K562 (cell line): ENCODE measurements around the gene PNPLA2. TPM values are rescaled to one million over a fixed set of nuclear protein-coding genes. Genes with fewer than 3 reads are reported as not detected.
A peak's percentile ranks its signal among the peaks of the same experiment; 100 is the strongest.

Experiments
- COPS2 ChIP-seq: fragments of 450-650 bp; conservative IDR thresholded peaks from 2 replicates; pipeline ENCODE4 v1.6.1; 2016; ENCODE audit warnings: mild to moderate bottlenecking, moderate library complexity
- DDX20 ChIP-seq: fragments of 450-650 bp; IDR thresholded peaks from 2 replicates; pipeline ENCODE4 v1.6.1; 2016; ENCODE audit warnings: missing genetic modification characterization, low read depth, mild to moderate bottlenecking, missing compliant biosample characterization, moderate library complexity
- ELF4 ChIP-seq: fragments of 450-650 bp; formaldehyde crosslinking; IDR thresholded peaks from 2 replicates; pipeline ENCODE4 v1.4.0; 2022; ENCODE audit warnings: missing genetic modification characterization
- ESRRA ChIP-seq: fragments of 450-650 bp; IDR thresholded peaks from 2 replicates; pipeline ENCODE4 v1.6.1; 2014; ENCODE audit warnings: low read depth, mild to moderate bottlenecking, moderate library complexity, borderline replicate concordance
- ESRRB ChIP-seq: fragments of 250-450 bp; sonication (Bioruptor Pico); IDR thresholded peaks from 2 replicates; pipeline ENCODE4 v1.5.0; 2020; ENCODE audit warnings: mild to moderate bottlenecking, moderate library complexity, borderline replicate concordance
- FOXA1 ChIP-seq: fragments of 450-650 bp; IDR thresholded peaks from 2 replicates; pipeline ENCODE4 v1.6.1; 2016; ENCODE audit warnings: mild to moderate bottlenecking, borderline replicate concordance
- FOXJ2 ChIP-seq: fragments of 200-800 bp; sonication (Bioruptor generic); IDR thresholded peaks from 2 replicates; pipeline ENCODE4 v1.6.1; 2016; ENCODE audit warnings: missing genetic modification characterization, missing compliant biosample characterization
- KAT8 ChIP-seq: fragments of 450-650 bp; IDR thresholded peaks from 2 replicates; pipeline ENCODE4 v1.6.1; 2016; ENCODE audit warnings: low read depth, mild to moderate bottlenecking
- KDM1A ChIP-seq, 2 experiments: fragments of 450-650 bp; IDR thresholded peaks; 2 replicates each; pipeline ENCODE4 v1.6.1; 2016; ENCODE audit warnings: mild to moderate bottlenecking in 2 of 2
- MCM3 ChIP-seq: fragments of 450-650 bp; IDR thresholded peaks from 2 replicates; pipeline ENCODE4 v1.6.1; 2016
- NCOA4 ChIP-seq: fragments of 450-650 bp; IDR thresholded peaks from 2 replicates; pipeline ENCODE4 v1.6.1; 2018; ENCODE audit warnings: mild to moderate bottlenecking; ENCODE audit not compliant: partially characterized antibody
- POU5F1 ChIP-seq: fragments of 150-350 bp; IDR thresholded peaks from 2 replicates; pipeline ENCODE4 v1.6.1; 2014; ENCODE audit warnings: borderline replicate concordance, low read length, low read depth, mild to moderate bottlenecking; ENCODE audit not compliant: partially characterized antibody
- SNIP1 ChIP-seq: fragments of 450-650 bp; IDR thresholded peaks from 2 replicates; pipeline ENCODE4 v1.7.1; 2017; ENCODE audit warnings: low read depth, mild to moderate bottlenecking
- TARDBP ChIP-seq: fragments of 450-650 bp; IDR thresholded peaks from 2 replicates; pipeline ENCODE4 v1.6.1; 2016
- U2AF2 ChIP-seq: fragments of 200-400 bp; formaldehyde crosslinking; optimal IDR thresholded peaks from 2 replicates; pipeline ENCODE3; 2017; ENCODE audit warnings: low read depth, mild to moderate bottlenecking, low read length
- ZBTB7A ChIP-seq: IDR thresholded peaks from 2 replicates; pipeline ENCODE4 v1.6.1; 2011; ENCODE audit warnings: low read depth, mild to moderate bottlenecking, low read length, moderate library complexity, borderline replicate concordance; ENCODE audit not compliant: control insufficient read depth
- ZNF347 ChIP-seq: fragments of 450-650 bp; formaldehyde crosslinking; IDR thresholded peaks from 2 replicates; pipeline ENCODE4 v1.4.0; 2020; ENCODE audit warnings: low read depth, mild to moderate bottlenecking, moderate library complexity
- ZNF431 ChIP-seq: sonication (generic); formaldehyde crosslinking; IDR thresholded peaks from 2 replicates; pipeline ENCODE4 v1.8.0; 2022; ENCODE audit warnings: mild to moderate bottlenecking, missing genetic modification reagents
- ZNF57 ChIP-seq: fragments of 450-650 bp; formaldehyde crosslinking; IDR thresholded peaks from 2 replicates; pipeline ENCODE4 v1.4.0; 2020; ENCODE audit warnings: mild to moderate bottlenecking, moderate library complexity
- ZNF79 ChIP-seq: fragments of 250-450 bp; sonication (Bioruptor Pico); IDR thresholded peaks from 2 replicates; pipeline ENCODE4 v1.4.0; 2020; ENCODE audit warnings: low read depth, mild to moderate bottlenecking, moderate library complexity
- polyA plus RNA-seq, 8 experiments: library from polyadenylated mRNA; depleted of rRNA in 4 of 8; stranded (reverse) in 5 of 8; unstranded in 3 of 8; fragments of >200 nt; fragmentation: Nextera tagmentation in 2 of 8; fragmentation: Illumina TruSeq in 1 of 8; extraction: Ambion mirVana in 2 of 8; extraction: Trizol in 1 of 8; gene quantifications; 2 replicates each; pipeline versions ENCODE4 v1.2.1 to v1.2.3, GENCODE V29; 2011 to 2014; ENCODE audit warnings: inconsistent platforms in 1 of 8, missing spikeins in 1 of 8
- total RNA-seq, 7 experiments: library from RNA; depleted of rRNA in 6 of 7; stranded (reverse); fragments of >200 nt in 6 of 7; fragmentation: Illumina TruSeq in 2 of 7; extraction: Trizol in 2 of 7; gene quantifications; 2 replicates each; pipeline versions ENCODE4 v1.2.1 to v1.2.3, GENCODE V29; 2011 to 2021; ENCODE audit warnings: low replicate concordance in 1 of 7
- TF ChIP-seq, protein P1 (sequence below): fragments of 200-800 bp; sonication (Bioruptor generic); IDR thresholded peaks from 2 replicates; pipeline ENCODE4 v1.6.1; 2017; ENCODE audit warnings: missing genetic modification characterization, missing compliant biosample characterization
- TF ChIP-seq, protein P2 (sequence below): fragments of 250-450 bp; sonication (Bioruptor Pico); IDR thresholded peaks from 2 replicates; pipeline ENCODE4 v1.4.0; 2020; ENCODE audit warnings: mild to moderate bottlenecking, moderate library complexity, borderline replicate concordance
- TF ChIP-seq, protein P3 (sequence below): fragments of 250-450 bp; sonication (Bioruptor Pico); IDR thresholded peaks from 2 replicates; pipeline ENCODE4 v1.5.0; 2020; ENCODE audit warnings: mild to moderate bottlenecking
- TF ChIP-seq, protein P4 (sequence below): fragments of 250-450 bp; sonication (Bioruptor Pico); IDR thresholded peaks from 2 replicates; pipeline ENCODE4 v1.6.1; 2021; ENCODE audit warnings: mild to moderate bottlenecking

The PNPLA2 gene
- total and polyA plus RNA-seq, 9 of the 15 experiments (the other 6 are each of a cell fraction or from before 2014, with no cell fraction given), result 0.39 to 87.1 (median 8.4) TPM

DNA sequence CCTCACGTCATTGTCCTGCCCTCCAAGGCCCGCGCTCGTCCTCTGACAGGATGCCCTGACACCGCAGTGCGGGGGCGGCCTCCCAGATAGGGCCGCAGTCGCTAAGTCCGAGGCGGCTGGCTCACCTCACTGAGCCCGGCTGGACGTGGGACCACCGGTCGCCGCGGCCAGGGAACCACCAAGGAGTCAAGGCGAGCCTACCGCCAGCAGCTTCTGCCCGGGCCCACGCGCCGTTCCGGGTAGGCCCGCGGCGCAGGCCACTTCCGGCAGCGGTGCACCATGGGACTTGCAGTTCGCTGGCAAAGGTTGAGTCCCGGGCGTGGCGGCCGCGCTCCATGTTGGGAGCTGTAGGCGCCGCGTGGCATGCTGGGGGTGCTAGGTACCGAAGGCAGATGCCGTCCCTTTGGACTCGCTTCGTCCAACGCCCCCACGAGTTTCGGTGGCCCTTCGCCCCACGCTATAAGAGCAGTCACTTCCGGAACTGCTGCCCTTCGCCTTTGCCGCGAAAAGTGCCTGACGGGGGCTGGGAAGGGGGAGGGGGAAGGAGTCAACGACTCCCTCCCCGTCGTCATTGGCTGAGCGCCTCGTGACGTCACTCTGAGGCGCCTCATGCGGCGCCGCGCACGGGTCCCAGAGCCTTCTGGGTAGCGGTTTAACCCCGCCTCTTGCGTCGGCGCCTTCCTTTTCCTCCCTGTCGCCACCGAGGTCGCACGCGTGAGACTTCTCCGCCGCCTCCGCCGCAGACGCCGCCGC lies 9.3 kb upstream of the PNPLA2 start, which contains the start of gene RPLP2 (continued):
- TF ChIP-seq, protein P1, sequence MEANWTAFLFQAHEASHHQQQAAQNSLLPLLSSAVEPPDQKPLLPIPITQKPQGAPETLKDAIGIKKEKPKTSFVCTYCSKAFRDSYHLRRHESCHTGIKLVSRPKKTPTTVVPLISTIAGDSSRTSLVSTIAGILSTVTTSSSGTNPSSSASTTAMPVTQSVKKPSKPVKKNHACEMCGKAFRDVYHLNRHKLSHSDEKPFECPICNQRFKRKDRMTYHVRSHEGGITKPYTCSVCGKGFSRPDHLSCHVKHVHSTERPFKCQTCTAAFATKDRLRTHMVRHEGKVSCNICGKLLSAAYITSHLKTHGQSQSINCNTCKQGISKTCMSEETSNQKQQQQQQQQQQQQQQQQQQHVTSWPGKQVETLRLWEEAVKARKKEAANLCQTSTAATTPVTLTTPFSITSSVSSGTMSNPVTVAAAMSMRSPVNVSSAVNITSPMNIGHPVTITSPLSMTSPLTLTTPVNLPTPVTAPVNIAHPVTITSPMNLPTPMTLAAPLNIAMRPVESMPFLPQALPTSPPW (CRISPR knock-in tag), result peak; percentile 94
- no peak for TF ChIP-seq ZNF347 (CRISPR knock-in tag)
- TF ChIP-seq DDX20 (tag), result no peak
- TF ChIP-seq COPS2, result no peak
- TF ChIP-seq KDM1A (IDR thresholded peaks at IDR 0.05), result peak in 1 of 2 experiments; percentile 75; a peak in 1 of 4 replicates
- TF ChIP-seq KAT8, result no peak
- TF ChIP-seq, protein P2, sequence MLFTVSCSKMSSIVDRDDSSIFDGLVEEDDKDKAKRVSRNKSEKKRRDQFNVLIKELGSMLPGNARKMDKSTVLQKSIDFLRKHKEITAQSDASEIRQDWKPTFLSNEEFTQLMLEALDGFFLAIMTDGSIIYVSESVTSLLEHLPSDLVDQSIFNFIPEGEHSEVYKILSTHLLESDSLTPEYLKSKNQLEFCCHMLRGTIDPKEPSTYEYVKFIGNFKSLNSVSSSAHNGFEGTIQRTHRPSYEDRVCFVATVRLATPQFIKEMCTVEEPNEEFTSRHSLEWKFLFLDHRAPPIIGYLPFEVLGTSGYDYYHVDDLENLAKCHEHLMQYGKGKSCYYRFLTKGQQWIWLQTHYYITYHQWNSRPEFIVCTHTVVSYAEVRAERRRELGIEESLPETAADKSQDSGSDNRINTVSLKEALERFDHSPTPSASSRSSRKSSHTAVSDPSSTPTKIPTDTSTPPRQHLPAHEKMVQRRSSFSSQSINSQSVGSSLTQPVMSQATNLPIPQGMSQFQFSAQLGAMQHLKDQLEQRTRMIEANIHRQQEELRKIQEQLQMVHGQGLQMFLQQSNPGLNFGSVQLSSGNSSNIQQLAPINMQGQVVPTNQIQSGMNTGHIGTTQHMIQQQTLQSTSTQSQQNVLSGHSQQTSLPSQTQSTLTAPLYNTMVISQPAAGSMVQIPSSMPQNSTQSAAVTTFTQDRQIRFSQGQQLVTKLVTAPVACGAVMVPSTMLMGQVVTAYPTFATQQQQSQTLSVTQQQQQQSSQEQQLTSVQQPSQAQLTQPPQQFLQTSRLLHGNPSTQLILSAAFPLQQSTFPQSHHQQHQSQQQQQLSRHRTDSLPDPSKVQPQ (CRISPR knock-in tag), result no peak
- TF ChIP-seq ZNF57 (CRISPR knock-in tag), result no peak
- no peak; the same call in 1 of the 2 replicates for TF ChIP-seq ZNF431 (CRISPR knock-in tag)
- no peak for TF ChIP-seq FOXA1
- TF ChIP-seq, protein P3, sequence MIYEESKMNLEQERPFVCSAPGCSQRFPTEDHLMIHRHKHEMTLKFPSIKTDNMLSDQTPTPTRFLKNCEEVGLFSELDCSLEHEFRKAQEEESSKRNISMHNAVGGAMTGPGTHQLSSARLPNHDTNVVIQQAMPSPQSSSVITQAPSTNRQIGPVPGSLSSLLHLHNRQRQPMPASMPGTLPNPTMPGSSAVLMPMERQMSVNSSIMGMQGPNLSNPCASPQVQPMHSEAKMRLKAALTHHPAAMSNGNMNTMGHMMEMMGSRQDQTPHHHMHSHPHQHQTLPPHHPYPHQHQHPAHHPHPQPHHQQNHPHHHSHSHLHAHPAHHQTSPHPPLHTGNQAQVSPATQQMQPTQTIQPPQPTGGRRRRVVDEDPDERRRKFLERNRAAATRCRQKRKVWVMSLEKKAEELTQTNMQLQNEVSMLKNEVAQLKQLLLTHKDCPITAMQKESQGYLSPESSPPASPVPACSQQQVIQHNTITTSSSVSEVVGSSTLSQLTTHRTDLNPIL (CRISPR knock-in tag), result no peak
- TF ChIP-seq, protein P4, sequence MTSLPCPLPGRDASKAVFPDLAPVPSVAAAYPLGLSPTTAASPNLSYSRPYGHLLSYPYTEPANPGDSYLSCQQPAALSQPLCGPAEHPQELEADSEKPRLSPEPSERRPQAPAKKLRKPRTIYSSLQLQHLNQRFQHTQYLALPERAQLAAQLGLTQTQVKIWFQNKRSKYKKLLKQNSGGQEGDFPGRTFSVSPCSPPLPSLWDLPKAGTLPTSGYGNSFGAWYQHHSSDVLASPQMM (CRISPR knock-in tag), result no peak
- no peak for TF ChIP-seq MCM3
- peak; percentile 7; the same call in 1 of the 2 replicates for TF ChIP-seq ELF4 (CRISPR knock-in tag)
- 0 out of 2 replicates have a peak, but pooled peaks have one; percentile 30 for TF ChIP-seq TARDBP
- TF ChIP-seq U2AF2, result no peak
- no peak for TF ChIP-seq SNIP1
- no peak; the same call in 1 of the 2 replicates for TF ChIP-seq ZBTB7A
- peak; percentile 84 for TF ChIP-seq FOXJ2 (tag)
- TF ChIP-seq ZNF79 (CRISPR knock-in tag), result no peak
- no peak for TF ChIP-seq ESRRB (CRISPR knock-in tag)
- TF ChIP-seq ESRRA, result peak; percentile 93
- no peak for TF ChIP-seq NCOA4
- TF ChIP-seq POU5F1, result no peak
